Tibial artery (tissue), 4 donors: ENCODE results near the gene PARD3B.

Experiments used
- DNase-seq, 2 donors: peaks; one replicate each; pipeline ENCODE4 v3.0.0-alpha.2; 2019
- H3K27ac ChIP-seq, 2 donors: fragments of 200-600 bp; sonication (generic) in 1 of 2; 1 replicate in 1 of 2; 2 replicates in 1 of 2; pipeline ENCODE4 v1.5.1; 2018 to 2019; ENCODE audit warnings: mild to moderate bottlenecking in 1 of 2
- H3K27me3 ChIP-seq, 2 donors: fragments of 200-600 bp; sonication (generic) in 1 of 2; one replicate each; pipeline versions ENCODE4 v1.5.1 to v1.6.0; 2016 to 2019
- H3K36me3 ChIP-seq, 3 donors: fragments of 200-600 bp; sonication (generic) in 2 of 3; one replicate each; pipeline ENCODE4 v1.5.1; 2016 to 2019; ENCODE audit warnings: mild to moderate bottlenecking in 2 of 3
- H3K4me1 ChIP-seq, 4 donors: fragments of 200-600 bp; sonication (generic) in 2 of 4; 1 replicate in 3 of 4; 2 replicates in 1 of 4; pipeline ENCODE4 v1.5.1; 2016 to 2019
- H3K4me3 ChIP-seq, 2 donors: fragments of 200-600 bp; sonication (generic) in 1 of 2; 1 replicate in 1 of 2; 2 replicates in 1 of 2; pipeline ENCODE4 v1.5.1; 2018 to 2019; ENCODE audit warnings: mild to moderate bottlenecking in 2 of 2
- H3K9me3 ChIP-seq, 3 donors: fragments of 200-600 bp; sonication (generic) in 1 of 3; one replicate each; pipeline ENCODE4 v1.5.1; 2016 to 2019
- intact Hi-C: fragments of 100-400 bp; cut with DNase I; formaldehyde crosslinking; loops from one replicate; pipeline ENCODE4 v1.15.0; 2023; ENCODE audit warnings: low total_unique reads
- TF ChIP-seq, protein P1 (sequence below), 2 experiments: fragments of 200-600 bp in 1 of 2; fragments of 450-650 bp in 1 of 2; IDR thresholded peaks; one replicate each; pipeline ENCODE4 v1.5.1; 2017 to 2019; ENCODE audit warnings: antibody characterized with exemption in 2 of 2, mild to moderate bottlenecking in 1 of 2, moderate library complexity in 1 of 2

Gene PARD3B

DNA sequence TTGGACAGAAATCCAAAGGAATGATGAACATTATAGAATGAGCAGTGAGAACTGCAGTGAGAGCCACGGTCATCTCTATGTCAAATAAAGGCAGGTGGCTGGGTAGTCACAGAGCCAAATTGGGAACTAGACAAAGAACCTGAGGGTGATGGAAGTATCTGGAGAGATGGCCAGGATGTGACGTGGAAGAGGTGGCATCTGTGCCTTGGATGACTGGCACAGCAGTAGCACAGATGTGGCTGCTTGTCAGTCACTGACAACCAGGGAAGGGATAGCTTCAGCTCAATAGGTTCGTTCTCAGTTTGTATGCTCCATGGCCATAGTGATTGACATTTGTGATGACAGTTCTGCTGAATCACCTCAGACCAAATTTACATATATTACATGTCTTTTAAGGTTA is 172.3 kb downstream of the PARD3B start:
- Histone ChIP-seq H3K36me3 (no peaks in the 10 kb centered on the region), H3K4me1 (peaks cover 0 to 12% (median 3%) of the 10 kb centered on the region in 4 donors), H3K27ac (no peak overlapping the region), H3K9me3 (no peaks in the 10 kb centered on the region), H3K4me3 (no peak overlapping the region), H3K27me3 (no peaks in the 10 kb centered on the region)
- no peak for DNase-seq
- TF ChIP-seq, protein P1, sequence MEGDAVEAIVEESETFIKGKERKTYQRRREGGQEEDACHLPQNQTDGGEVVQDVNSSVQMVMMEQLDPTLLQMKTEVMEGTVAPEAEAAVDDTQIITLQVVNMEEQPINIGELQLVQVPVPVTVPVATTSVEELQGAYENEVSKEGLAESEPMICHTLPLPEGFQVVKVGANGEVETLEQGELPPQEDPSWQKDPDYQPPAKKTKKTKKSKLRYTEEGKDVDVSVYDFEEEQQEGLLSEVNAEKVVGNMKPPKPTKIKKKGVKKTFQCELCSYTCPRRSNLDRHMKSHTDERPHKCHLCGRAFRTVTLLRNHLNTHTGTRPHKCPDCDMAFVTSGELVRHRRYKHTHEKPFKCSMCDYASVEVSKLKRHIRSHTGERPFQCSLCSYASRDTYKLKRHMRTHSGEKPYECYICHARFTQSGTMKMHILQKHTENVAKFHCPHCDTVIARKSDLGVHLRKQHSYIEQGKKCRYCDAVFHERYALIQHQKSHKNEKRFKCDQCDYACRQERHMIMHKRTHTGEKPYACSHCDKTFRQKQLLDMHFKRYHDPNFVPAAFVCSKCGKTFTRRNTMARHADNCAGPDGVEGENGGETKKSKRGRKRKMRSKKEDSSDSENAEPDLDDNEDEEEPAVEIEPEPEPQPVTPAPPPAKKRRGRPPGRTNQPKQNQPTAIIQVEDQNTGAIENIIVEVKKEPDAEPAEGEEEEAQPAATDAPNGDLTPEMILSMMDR (IDR thresholded peaks at IDR 0.05): no peak
- intact Hi-C loops: no loop called here

GRCh38 chr2:204718607-204719006 is 173.3 kb downstream of the PARD3B start:
- H3K4me3 ChIP-seq: no peak overlapping the region
- no peaks in the 10 kb centered on the region for H3K36me3 ChIP-seq
- no peak overlapping the region for H3K27ac ChIP-seq
- H3K9me3 ChIP-seq: no peaks in the 10 kb centered on the region
- peaks cover 0 to 12% (median 3%) of the 10 kb centered on the region in 4 donors for H3K4me1 ChIP-seq
- DNase-seq: no peak
- no peaks in the 10 kb centered on the region for H3K27me3 ChIP-seq
- TF ChIP-seq, protein P1 (IDR thresholded peaks at IDR 0.05): no peak
- intact Hi-C loops: no loop called here

GRCh38 chr2:204720874-204721273 is 175.6 kb downstream of the PARD3B start:
- TF ChIP-seq, protein P1 (IDR thresholded peaks at IDR 0.05): no peak
- Histone ChIP-seq H3K9me3 (no peaks in the 10 kb centered on the region), H3K27me3 (no peaks in the 10 kb centered on the region), H3K4me1 (peaks cover 0 to 12% (median 3%) of the 10 kb centered on the region in 4 donors), H3K4me3 (no peak overlapping the region), H3K36me3 (no peaks in the 10 kb centered on the region), H3K27ac (no peak overlapping the region)
- no peak for DNase-seq
- intact Hi-C loops: loop anchor here (10.0 kb wide), 1 partner anchor 1224 kb away; no protein-coding TSS in a partner anchor

- no peak overlapping the region for H3K27ac ChIP-seq
- no peak for DNase-seq
- intact Hi-C loops: loop anchor here (10.0 kb wide), 1 partner anchor 1223 kb away; no protein-coding TSS in a partner anchor
- H3K4me1 ChIP-seq: peaks cover 0 to 12% (median 3%) of the 10 kb centered on the region in 4 donors
- H3K36me3 ChIP-seq: no peaks in the 10 kb centered on the region
- H3K9me3 ChIP-seq: no peaks in the 10 kb centered on the region
- H3K4me3 ChIP-seq: no peak overlapping the region
- no peaks in the 10 kb centered on the region for H3K27me3 ChIP-seq
- TF ChIP-seq, protein P1 (IDR thresholded peaks at IDR 0.05): no peak
These were observed 176.9 kb downstream of the PARD3B start for GRCh38 chr2:204722207-204722606.

DNA sequence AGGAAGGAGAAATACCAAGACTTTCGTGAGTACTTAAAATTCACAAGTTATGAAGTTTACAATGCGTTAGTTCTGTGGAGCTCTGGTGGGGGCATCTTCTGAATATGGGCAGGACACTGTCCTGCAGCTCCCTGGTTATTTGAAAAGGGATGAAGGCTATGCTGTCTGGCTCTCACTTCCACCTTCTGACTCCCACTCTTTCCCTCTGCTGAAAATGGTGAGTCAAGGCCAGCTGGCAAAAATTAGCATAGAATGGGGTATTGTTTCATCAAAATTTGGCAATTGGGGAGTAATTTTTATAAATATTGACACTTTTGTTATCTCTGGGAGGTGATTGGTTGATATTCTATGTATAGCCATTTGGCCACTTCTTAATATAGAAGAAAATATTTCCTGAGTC is 177.4 kb downstream of the PARD3B start:
- intact Hi-C loops: loop anchor here (10.0 kb wide), 1 partner anchor 1222 kb away; no protein-coding TSS in a partner anchor
- TF ChIP-seq, protein P1 (IDR thresholded peaks at IDR 0.05): no peak

More for the DNA sequence above, 177.4 kb downstream of the PARD3B start:
- H3K27me3 ChIP-seq: no peaks in the 10 kb centered on the region
- H3K36me3 ChIP-seq: no peaks in the 10 kb centered on the region
- H3K27ac ChIP-seq: no peak overlapping the region
- no peak for DNase-seq
- peaks cover 0 to 12% (median 3%) of the 10 kb centered on the region in 4 donors for H3K4me1 ChIP-seq
- no peaks in the 10 kb centered on the region for H3K9me3 ChIP-seq
- H3K4me3 ChIP-seq: no peak overlapping the region
